GM18951 (cell line): ENCODE measurements around the gene SLC25A36.
A peak's percentile ranks its signal among the peaks of the same experiment; 100 is the strongest.

Source experiments
- POLR2A ChIP-seq: IDR thresholded peaks from 4 replicates; pipeline ENCODE4 v1.6.1; 2011; ENCODE audit warnings: mild to moderate bottlenecking; ENCODE audit not compliant: insufficient read length, insufficient read depth; ENCODE audit errors: extremely low read depth
- in situ Hi-C: fragments of 300-500 bp; cut with MboI; formaldehyde crosslinking; loops from one replicate; pipeline ENCODE4 v1.12.0; 2022; ENCODE audit warnings: low sequenced_read_pairs, mixed read lengths, inconsistent platforms; ENCODE audit not compliant: unreplicated experiment

Gene SLC25A36, protein sequence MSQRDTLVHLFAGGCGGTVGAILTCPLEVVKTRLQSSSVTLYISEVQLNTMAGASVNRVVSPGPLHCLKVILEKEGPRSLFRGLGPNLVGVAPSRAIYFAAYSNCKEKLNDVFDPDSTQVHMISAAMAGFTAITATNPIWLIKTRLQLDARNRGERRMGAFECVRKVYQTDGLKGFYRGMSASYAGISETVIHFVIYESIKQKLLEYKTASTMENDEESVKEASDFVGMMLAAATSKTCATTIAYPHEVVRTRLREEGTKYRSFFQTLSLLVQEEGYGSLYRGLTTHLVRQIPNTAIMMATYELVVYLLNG

DNA sequence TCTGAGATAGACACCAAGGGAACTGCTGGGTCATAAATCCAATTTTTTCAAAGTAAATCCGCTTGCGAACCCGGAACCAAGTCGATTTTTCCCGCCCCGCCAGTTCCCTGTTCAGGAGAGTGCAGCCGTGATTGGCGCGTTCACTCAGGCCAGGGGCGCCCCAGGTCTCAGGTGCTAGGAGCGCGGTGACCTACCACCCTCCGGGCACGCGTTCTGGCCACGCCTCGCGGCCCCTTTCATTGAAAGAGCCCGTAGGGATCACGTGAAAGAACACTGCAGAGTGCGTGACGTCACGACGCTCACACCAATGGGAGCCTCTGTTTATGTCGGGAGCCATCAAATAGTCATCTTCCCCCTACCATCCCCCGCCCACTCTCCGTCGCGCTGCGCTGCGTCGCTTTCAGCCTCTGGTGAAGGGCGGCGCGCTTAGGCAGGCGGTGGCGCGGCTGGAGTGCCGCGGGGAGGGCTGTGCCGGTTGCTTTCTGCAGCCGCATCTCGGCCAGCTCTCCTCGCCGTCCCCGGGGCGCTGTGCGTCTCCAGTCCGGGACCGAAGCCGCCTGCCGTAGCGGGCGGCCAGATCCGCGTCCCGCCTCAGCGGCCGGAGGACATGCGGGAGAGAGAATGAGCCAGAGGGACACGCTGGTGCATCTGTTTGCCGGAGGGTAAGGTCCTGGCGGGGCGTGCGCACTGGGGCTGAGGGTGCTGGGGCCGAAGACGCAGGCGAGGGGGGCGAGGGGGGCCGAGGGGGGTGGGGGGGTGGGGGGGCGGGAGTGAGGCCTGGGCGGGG is at the start of gene SLC25A36:
Gene SLC25A36, plus strand, starts transcription at position 403 of the 787 bp plus-strand sequence. Its CDS starts 219 bp downstream, at position 622.
- TF ChIP-seq POLR2A: peak; percentile 90
- in situ Hi-C loops: no loop called here

DNA sequence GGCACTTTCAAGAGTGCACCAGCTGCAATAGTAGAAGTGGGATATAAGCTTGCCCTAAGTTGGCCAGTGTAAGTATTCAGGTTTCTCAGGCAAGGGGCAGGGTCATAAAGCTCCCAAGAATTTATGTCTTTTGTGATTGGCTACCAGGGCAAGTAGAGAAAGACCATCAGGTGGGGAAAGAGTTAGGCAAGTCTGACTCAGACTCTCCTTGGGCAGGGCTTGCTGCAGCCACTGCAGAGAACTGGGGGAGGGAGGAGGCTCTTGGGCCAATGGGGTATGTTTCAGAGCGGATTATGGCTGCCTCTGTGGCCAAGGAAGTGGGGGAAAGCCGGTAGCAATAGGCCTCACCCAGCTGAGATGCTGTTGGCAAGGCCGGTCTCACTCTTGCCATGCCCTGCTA is 44.6 kb upstream of the SLC25A36 start:
- TF ChIP-seq POLR2A: no peak
- in situ Hi-C loops: no loop called here

DNA sequence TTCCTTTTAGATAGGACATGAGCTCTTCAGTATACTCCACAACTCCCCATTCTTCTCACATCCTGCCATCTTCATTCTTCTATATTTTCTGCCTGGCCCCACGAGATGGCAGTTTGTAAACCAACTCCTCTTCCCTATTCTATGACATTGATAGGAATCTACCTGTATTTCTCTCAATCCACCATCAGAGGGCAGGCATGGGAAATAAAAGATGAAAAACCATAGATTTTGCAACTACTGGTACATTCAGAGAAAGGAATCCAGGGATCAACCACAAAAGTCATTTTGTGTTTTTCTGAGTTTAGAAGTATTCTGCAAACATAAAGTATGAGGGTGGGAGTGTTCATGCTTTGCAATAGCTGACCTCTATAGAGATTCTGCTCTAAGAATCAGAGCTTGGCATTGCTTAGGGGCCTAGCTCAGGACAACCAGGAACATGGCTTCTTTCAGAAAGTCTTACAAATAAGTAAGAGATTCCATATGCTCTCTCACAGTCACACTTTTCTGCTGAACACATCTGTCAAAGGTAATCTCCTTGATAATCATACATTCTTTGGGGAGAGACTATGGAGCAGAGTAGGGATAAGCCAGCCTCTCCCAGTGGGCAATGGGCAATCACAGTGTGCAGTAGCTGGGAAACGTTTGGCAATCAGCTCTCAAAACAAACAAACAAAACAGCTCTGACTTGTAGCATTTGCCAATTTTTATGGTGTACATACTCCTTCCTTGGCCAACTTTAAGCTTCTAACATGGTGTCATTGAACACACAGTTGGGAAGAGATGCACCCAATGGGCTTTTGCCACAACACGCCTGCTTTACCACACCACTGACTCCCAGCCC is 43.1 kb upstream of the SLC25A36 start:
- in situ Hi-C loops: no loop called here
- no peak for TF ChIP-seq POLR2A

GRCh38 chr3:140899363-140899762 is 42.3 kb upstream of the SLC25A36 start:
- in situ Hi-C loops: no loop called here
- TF ChIP-seq POLR2A: no peak

- TF ChIP-seq POLR2A: no peak
- in situ Hi-C loops: no loop called here
Observed at GRCh38 chr3:140902791-140903190, 38.8 kb upstream of the SLC25A36 start.

GRCh38 chr3:140903196-140903595 is 38.4 kb upstream of the SLC25A36 start:
- TF ChIP-seq POLR2A: no peak
- in situ Hi-C loops: no loop called here

- no peak for TF ChIP-seq POLR2A
- in situ Hi-C loops: no loop called here
Observed at GRCh38 chr3:140904521-140904920, 37.1 kb upstream of the SLC25A36 start.

- in situ Hi-C loops: no loop called here
- TF ChIP-seq POLR2A: no peak
Observed at GRCh38 chr3:140905559-140905958, 36.1 kb upstream of the SLC25A36 start.

DNA sequence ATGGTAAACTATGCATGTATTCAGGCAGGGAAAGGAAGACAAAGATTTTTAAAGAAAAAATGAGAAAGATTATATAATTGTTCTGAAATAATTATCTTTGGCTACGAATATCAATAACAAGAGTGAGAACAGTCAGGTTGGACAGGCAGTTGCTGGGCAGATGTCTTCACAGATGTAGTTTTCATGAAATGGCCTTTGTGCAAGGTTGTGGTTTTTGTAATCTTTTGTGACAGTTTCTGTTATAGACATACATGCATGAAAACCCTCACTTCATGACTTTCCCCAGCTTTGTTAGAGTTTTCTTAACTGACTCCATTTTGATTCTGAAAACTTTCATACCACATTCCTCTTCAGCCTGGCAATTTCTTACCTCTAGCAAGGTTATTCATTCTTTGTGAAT is 34.9 kb upstream of the SLC25A36 start:
- in situ Hi-C loops: no loop called here
- no peak for TF ChIP-seq POLR2A

DNA sequence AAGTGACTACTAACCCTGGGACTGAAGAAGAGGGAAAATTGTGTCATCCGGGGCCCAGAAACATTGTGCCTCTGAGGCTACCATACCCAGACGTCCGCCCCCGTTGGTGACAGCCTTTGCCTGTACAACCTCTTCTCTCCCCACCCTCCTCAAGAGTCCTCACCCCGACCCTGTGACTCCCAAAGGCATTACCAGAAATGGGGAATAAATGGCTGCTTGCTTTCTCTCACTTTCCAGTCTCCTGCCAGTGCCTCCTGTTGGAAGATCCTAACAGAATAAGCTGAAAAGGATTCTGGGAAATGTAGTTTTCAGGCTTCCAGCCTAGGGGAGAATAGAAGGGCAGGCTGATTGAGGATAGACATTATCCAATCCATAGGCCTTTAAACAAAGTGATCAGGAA is 30.8 kb upstream of the SLC25A36 start:
- in situ Hi-C loops: no loop called here

DNA sequence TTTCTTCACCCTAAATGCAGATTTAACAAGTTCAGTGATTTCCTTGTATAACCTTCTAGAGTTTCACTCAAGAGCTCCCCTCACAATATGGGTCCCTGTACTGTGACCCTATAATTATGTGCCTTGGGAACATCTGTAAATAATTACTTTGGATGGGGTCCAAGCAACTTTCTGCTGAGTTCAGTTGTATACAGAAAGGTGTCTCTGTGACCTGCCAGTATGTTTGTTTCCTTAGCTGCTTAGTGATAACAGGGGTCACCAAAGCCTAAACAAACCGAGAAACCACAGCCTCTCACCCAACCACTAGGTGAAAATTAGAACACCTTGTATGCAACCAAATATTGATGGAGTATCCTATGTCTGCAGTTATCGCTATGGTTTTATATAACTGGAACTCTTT is 29.8 kb upstream of the SLC25A36 start:
- TF ChIP-seq POLR2A: no peak
- in situ Hi-C loops: no loop called here

More for the DNA sequence above, 30.8 kb upstream of the SLC25A36 start:
- no peak for TF ChIP-seq POLR2A

GRCh38 chr3:140913728-140914127 is 27.9 kb upstream of the SLC25A36 start:
- no peak for TF ChIP-seq POLR2A
- in situ Hi-C loops: no loop called here

DNA sequence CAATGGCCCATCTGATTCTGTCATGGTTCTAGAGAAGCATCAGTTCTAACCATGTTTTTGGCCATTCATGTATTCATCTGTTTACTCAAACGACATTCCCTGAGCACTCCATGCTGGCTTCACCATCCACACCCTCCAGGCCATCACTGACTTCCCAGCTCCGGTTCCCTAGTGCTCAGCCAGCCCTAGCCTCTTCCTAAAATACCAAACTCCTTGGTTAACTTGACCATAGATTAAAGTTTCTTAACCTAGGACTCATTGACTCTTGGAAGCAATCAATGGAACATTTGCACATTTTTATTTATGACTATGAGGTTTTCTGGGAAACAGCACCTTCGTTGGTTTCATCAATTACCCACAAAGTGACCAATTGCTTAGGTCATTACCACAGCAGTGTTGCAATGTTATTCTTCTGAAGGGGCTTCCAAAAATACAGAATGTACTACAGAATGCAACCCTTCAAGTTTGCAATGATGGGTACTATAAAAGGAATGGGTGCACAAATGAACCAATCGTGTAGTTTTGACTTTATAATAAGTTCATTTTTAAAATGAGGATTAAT is 27.2 kb upstream of the SLC25A36 start:
- TF ChIP-seq POLR2A: no peak
- in situ Hi-C loops: no loop called here

- in situ Hi-C loops: no loop called here
- no peak for TF ChIP-seq POLR2A
Observed at GRCh38 chr3:140916603-140917002, 25.0 kb upstream of the SLC25A36 start.
